ENCODE results near the gene BMP5. TPM values are rescaled to one million over a fixed set of nuclear protein-coding genes. Genes with fewer than 3 reads are reported as not detected.

Gene BMP5
- total and polyA plus RNA-seq, 2 of the 8 experiments (the other 6 are each of a cell fraction or from before 2014, with no cell fraction given) = 0.02 TPM; not detected in 1

DNA sequence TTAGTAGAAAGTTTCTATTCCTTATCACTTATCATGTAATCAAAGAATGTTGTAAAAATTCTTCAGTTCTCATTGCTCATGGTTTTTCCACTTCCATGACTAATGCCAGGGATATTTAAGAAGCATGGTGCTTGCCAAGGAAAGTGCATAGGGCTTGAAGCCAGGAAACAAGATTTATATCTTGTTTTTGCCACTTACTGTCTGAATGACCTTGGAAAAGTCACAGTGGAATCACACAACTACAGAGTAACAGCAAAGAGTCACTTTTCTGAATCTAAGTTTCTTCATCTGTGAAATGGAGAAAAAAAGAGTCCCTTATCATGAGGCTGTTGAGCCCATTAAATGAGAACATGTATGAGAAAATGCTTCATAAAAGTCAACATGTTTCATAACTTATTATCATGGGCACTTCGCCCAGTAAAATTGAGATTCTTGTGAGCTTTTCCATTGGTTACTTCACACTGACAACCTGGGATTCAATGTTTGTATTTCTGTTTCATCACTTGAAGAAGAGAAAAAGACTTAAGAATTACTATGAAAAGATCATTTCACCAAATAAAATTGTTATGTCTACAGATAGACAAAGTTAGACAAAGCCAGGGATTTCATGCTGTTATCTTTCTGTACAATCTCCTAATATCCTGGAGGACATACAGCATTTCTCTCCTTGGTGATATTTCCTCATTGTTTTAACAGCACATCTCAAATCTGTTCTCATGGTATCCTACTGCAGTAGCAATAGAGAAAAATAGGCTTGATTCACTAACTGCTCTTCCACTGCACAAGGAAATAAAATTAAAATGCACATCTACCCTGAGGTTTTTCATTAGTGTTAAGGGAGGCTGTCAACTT is 7.6 kb upstream of the BMP5 start:
- no peak overlapping the region for H3K4me2 ChIP-seq (ENCODE audit: insufficient read depth in 1 of 2, low read depth in 2 of 2, low read length in 2 of 2)
- H3K18ac ChIP-seq (ENCODE audit: extremely low read depth, low read length) = no peak overlapping the region
- no peak overlapping the region for H3K27ac ChIP-seq (ENCODE audit: low read depth, low read length)
- H3K4me3 ChIP-seq (ENCODE audit: extremely low read depth in 1 of 4, insufficient read depth in 2 of 4, low read depth in 3 of 4, low read length in 4 of 4) = no peak overlapping the region
- H3K56ac ChIP-seq (replicated peaks; ENCODE audit: insufficient read length, low read depth, low read length) = no peak overlapping the region
- no peaks in the 10 kb centered on the region for H3K9me3 ChIP-seq (ENCODE audit: insufficient read depth in 2 of 2, low read depth in 1 of 2, low read length in 1 of 2)
- H3K23me2 ChIP-seq (ENCODE audit: low read depth, low read length) = no peaks in the 10 kb centered on the region
- no peak overlapping the region for H2BK20ac ChIP-seq (ENCODE audit: low read length)
- H3K23ac ChIP-seq (ENCODE audit: insufficient read length) = no peak overlapping the region
- H2BK15ac ChIP-seq (ENCODE audit: low read length) = no peak overlapping the region
- no peak overlapping the region for H4K91ac ChIP-seq (replicated peaks; ENCODE audit: insufficient read length, low read length)
- DNase-seq (ENCODE audit: low read depth in 1 of 2, low spot score in 2 of 2) (no peak), FAIRE-seq (no peak)
- no peaks in the 10 kb centered on the region for H4K20me1 ChIP-seq (replicated peaks in 1 of 2; ENCODE audit: control insufficient read depth in 1 of 2, insufficient read depth in 2 of 2, low read length in 2 of 2)
- no peak overlapping the region for H4K8ac ChIP-seq (ENCODE audit: extremely low read depth, insufficient read depth, low read length)
- no peaks in the 10 kb centered on the region for H3K27me3 ChIP-seq (replicated peaks in 1 of 4; ENCODE audit: control insufficient read depth in 3 of 4, extremely low read depth in 1 of 4, insufficient read depth in 3 of 4, low read length in 3 of 4)
- H3K4me1 ChIP-seq (replicated peaks in 1 of 4; ENCODE audit: control insufficient read depth in 3 of 4, insufficient read depth in 4 of 4, low read length in 3 of 4) = no peaks in the 10 kb centered on the region
- H3K36me3 ChIP-seq (ENCODE audit: control insufficient read depth in 2 of 4, insufficient read depth in 4 of 4, low read length in 3 of 4) = no peaks in the 10 kb centered on the region
- H3K14ac ChIP-seq (ENCODE audit: insufficient read length) = no peak overlapping the region
- H2BK120ac ChIP-seq (replicated peaks; ENCODE audit: low read depth, low read length) = no peak overlapping the region
- WGBS, 2 experiments (ENCODE audit: extremely low coverage in 1 of 2, insufficient coverage in 1 of 2, insufficient read length in 1 of 2, insufficient replicate concordance in 2 of 2, low coverage in 1 of 2, low lambda C conversion rate in 2 of 2, missing lambda C conversion rate in 1 of 2) = 95% methylated on average over 1 of the region's 1 CpG; no CpG with 5 or more reads in 1 of the 2 experiments
- H2AK5ac ChIP-seq (ENCODE audit: low read depth, low read length) = no peak overlapping the region
- H3K9ac ChIP-seq (replicated peaks in 1 of 4; ENCODE audit: extremely low read depth in 1 of 4, low read depth in 3 of 4, low read length in 3 of 4) = no peak overlapping the region
- POLR2A ChIA-PET (ENCODE audit: partially characterized antibody) = no interaction called here
- CTCF ChIA-PET (ENCODE audit: partially characterized antibody) = interaction anchor here (1.1 to 2.2 kb wide), 3 partner anchors 266 to 438 kb away, joined by 3 to 8 read pairs (median 3); no protein-coding TSS in a partner anchor
- no peak overlapping the region for H2AFZ ChIP-seq (ENCODE audit: low read length)
- no peaks in the 10 kb centered on the region for H3K79me2 ChIP-seq (ENCODE audit: control insufficient read depth in 1 of 2, insufficient read depth in 2 of 2, low read length in 2 of 2)
- H4K5ac ChIP-seq (ENCODE audit: insufficient read length, low read depth, low read length) = no peak overlapping the region
- H2BK12ac ChIP-seq (ENCODE audit: low read depth, low read length) = no peak overlapping the region
- H3K79me1 ChIP-seq (ENCODE audit: low read depth, low read length) = no peaks in the 10 kb centered on the region
- no peak overlapping the region for H2BK5ac ChIP-seq (ENCODE audit: low read depth, low read length)
- no peak overlapping the region for H3K4ac ChIP-seq (replicated peaks; ENCODE audit: insufficient read length, low read depth, low read length)
- TF ChIP-seq EP300 (IDR thresholded peaks at IDR 0.05; ENCODE audit: borderline replicate concordance in 1 of 2, low read depth in 2 of 2, low read length in 2 of 2) (no peak), SP4 (IDR thresholded peaks at IDR 0.05; ENCODE audit: low read length) (no peak), ATF3 (IDR thresholded peaks at IDR 0.05; ENCODE audit: insufficient read depth, low read depth, low read length) (no peak), RBBP5 (IDR thresholded peaks at IDR 0.05; ENCODE audit: borderline replicate concordance, low read depth, low read length) (no peak), POU5F1 (IDR thresholded peaks at IDR 0.05; ENCODE audit: low read depth, low read length) (no peak), BCL11A (IDR thresholded peaks at IDR 0.05; ENCODE audit: low read depth in 2 of 2, low read length in 2 of 2) (no peak), SP2 (IDR thresholded peaks at IDR 0.05; ENCODE audit: low read length) (no peak), KDM1A (IDR thresholded peaks at IDR 0.05; ENCODE audit: borderline replicate concordance, low read length) (no peak)
- TF ChIP-seq, protein P1, sequence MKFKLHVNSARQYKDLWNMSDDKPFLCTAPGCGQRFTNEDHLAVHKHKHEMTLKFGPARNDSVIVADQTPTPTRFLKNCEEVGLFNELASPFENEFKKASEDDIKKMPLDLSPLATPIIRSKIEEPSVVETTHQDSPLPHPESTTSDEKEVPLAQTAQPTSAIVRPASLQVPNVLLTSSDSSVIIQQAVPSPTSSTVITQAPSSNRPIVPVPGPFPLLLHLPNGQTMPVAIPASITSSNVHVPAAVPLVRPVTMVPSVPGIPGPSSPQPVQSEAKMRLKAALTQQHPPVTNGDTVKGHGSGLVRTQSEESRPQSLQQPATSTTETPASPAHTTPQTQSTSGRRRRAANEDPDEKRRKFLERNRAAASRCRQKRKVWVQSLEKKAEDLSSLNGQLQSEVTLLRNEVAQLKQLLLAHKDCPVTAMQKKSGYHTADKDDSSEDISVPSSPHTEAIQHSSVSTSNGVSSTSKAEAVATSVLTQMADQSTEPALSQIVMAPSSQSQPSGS (IDR thresholded peaks at IDR 0.05; ENCODE audit: low read length) = no peak
